ENCODE results near the gene CCDC134. TPM values are rescaled to one million over a fixed set of nuclear protein-coding genes. Genes with fewer than 3 reads are reported as not detected.

Gene CCDC134
- total RNA-seq, 4 donors from 2014 or later, result 6.6 to 18.8 (median 14.4) TPM

DNA sequence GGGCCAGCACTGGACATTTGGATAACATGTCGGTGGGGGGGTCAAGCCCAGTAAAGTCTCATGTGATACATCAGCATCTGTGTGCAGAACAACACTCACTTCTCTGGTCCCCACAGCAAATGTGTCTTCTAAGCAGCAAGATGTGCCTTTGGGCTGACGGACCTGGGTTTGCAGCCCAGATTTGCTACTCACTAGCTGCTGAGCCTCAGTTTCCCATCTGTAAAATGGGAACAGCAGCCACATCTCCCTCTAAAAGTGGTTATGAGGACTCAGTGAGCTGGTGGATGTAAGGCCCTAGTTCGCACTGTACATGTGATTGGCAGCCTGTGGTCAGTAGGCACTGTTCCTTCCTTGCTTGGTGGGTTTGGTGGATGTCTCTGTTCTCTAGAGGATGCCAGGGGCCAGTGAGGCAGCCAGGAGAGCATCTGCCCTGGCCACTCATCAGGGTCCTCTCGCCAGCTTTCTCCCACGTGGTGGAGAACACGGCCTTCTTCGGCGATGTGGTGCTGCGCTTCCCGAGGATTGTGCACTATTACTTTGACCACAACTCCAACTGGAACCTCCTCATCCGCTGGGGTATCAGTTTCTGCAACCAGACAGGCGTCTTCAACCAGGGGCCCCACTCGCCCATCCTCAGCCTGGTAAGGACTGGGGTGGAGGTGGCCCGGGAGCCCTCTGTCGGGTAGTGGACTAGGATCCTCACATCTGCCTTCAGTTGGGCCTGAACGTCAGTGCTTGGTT is 12.5 kb downstream of the CCDC134 start:
- intact Hi-C loops (cut with DNase I), result no loop called here
- Histone ChIP-seq H3K9me3 (no peaks in the 10 kb centered on the region), H3K36me3 (no peaks in the 10 kb centered on the region), H3K4me1 (no peaks in the 10 kb centered on the region), H3K4me3 (replicated peaks in 1 of 3) (no peak overlapping the region), H3K27ac (no peak overlapping the region), H3K27me3 (no peaks in the 10 kb centered on the region)
- DNase-seq, result no peak
- TF ChIP-seq CTCF (IDR thresholded peaks at IDR 0.05) (no peak), POLR2A (IDR thresholded peaks at IDR 0.05) (no peak)
- WGBS, 2 donors, result 98 to 99% methylated on average over 16 of the region's 16 CpGs

GRCh38 chr22:41813726-41814410 is 13.4 kb downstream of the CCDC134 start:
- 94 to 97% methylated on average over 6 to 9 of the region's 9 CpGs for WGBS, 2 donors
- Histone ChIP-seq H3K27me3 (no peaks in the 10 kb centered on the region), H3K4me1 (no peaks in the 10 kb centered on the region), H3K4me3 (replicated peaks in 1 of 3) (no peak overlapping the region), H3K9me3 (no peaks in the 10 kb centered on the region), H3K27ac (no peak overlapping the region), H3K36me3 (no peaks in the 10 kb centered on the region)
- TF ChIP-seq POLR2A (IDR thresholded peaks at IDR 0.05) (no peak), CTCF (IDR thresholded peaks at IDR 0.05) (no peak)
- intact Hi-C loops (cut with DNase I), result no loop called here
- DNase-seq, result no peak

- 89 to 95% methylated on average over 3 of the region's 3 CpGs for WGBS, 2 donors
- no peak for DNase-seq
- Histone ChIP-seq H3K4me1 (no peaks in the 10 kb centered on the region), H3K27me3 (no peaks in the 10 kb centered on the region), H3K36me3 (no peaks in the 10 kb centered on the region), H3K9me3 (no peaks in the 10 kb centered on the region), H3K27ac (no peak overlapping the region), H3K4me3 (replicated peaks in 1 of 3) (no peak overlapping the region)
- TF ChIP-seq CTCF (IDR thresholded peaks at IDR 0.05), result no peak
- intact Hi-C loops (cut with DNase I), result no loop called here
Observed at GRCh38 chr22:41815716-41816115, 15.2 kb downstream of the CCDC134 start.

- H3K27me3 ChIP-seq, result no peaks in the 10 kb centered on the region
- TF ChIP-seq POLR2A (IDR thresholded peaks at IDR 0.05), result no peak
- no peak for TF ChIP-seq CTCF (IDR thresholded peaks at IDR 0.05)
- intact Hi-C loops (cut with DNase I), result no loop called here
Observed at GRCh38 chr22:41816241-41816640, 15.8 kb downstream of the CCDC134 start.

GRCh38 chr22:41816871-41817270 is 16.4 kb downstream of the CCDC134 start:
- 91 to 100% methylated on average over 2 of the region's 2 CpGs for WGBS, 2 donors
- intact Hi-C loops (cut with DNase I), result no loop called here
- no peak for DNase-seq
- no peaks in the 10 kb centered on the region for H3K36me3 ChIP-seq
- H3K27me3 ChIP-seq, result no peaks in the 10 kb centered on the region
- no peak overlapping the region for H3K27ac ChIP-seq
- no peak overlapping the region for H3K4me3 ChIP-seq (replicated peaks in 1 of 3)
- no peaks in the 10 kb centered on the region for H3K4me1 ChIP-seq
- H3K9me3 ChIP-seq, result no peaks in the 10 kb centered on the region
- TF ChIP-seq CTCF (IDR thresholded peaks at IDR 0.05) (no peak), POLR2A (IDR thresholded peaks at IDR 0.05) (no peak)

More at GRCh38 chr22:41816241-41816640, 15.8 kb downstream of the CCDC134 start:
- Histone ChIP-seq H3K4me1 (no peaks in the 10 kb centered on the region), H3K4me3 (replicated peaks in 1 of 3) (no peak overlapping the region), H3K9me3 (no peaks in the 10 kb centered on the region), H3K27ac (no peak overlapping the region), H3K36me3 (no peaks in the 10 kb centered on the region)
- 92 to 100% methylated on average over 1 of the region's 1 CpG for WGBS, 2 donors
- no peak for DNase-seq
